HEK293 (cell line): ENCODE data around the gene IER2.

ENCODE experiments used
- REST ChIP-seq: fragments of 450-650 bp; formaldehyde crosslinking; IDR thresholded peaks from 2 replicates; pipeline ENCODE4 v1.5.1; 2016; ENCODE audit warnings: missing biosample characterization, missing genetic modification characterization
- ZNF10 ChIP-seq: fragments of 450-650 bp; formaldehyde crosslinking; IDR thresholded peaks from 2 replicates; pipeline ENCODE4 v1.5.1; 2017; ENCODE audit warnings: missing biosample characterization, missing genetic modification characterization
- ZNF24 ChIP-seq: fragments of 450-650 bp; formaldehyde crosslinking; IDR thresholded peaks from 2 replicates; pipeline ENCODE4 v1.5.1; 2016; ENCODE audit warnings: missing biosample characterization, missing genetic modification characterization
- ZNF335 ChIP-seq: fragments of 450-650 bp; formaldehyde crosslinking; conservative IDR thresholded peaks from 2 replicates; pipeline ENCODE4 v1.5.1; 2016; ENCODE audit warnings: missing biosample characterization, missing genetic modification characterization
- ZNF48 ChIP-seq: fragments of 450-650 bp; formaldehyde crosslinking; IDR thresholded peaks from 2 replicates; pipeline ENCODE4 v1.5.1; 2016; ENCODE audit warnings: missing biosample characterization, missing genetic modification characterization
- ZNF510 ChIP-seq: fragments of 450-650 bp; formaldehyde crosslinking; IDR thresholded peaks from 2 replicates; pipeline ENCODE4 v1.5.1; 2018; ENCODE audit warnings: mild to moderate bottlenecking, missing genetic modification characterization, missing biosample characterization; ENCODE audit not compliant: insufficient replicate concordance
- ZNF76 ChIP-seq: fragments of 450-650 bp; formaldehyde crosslinking; IDR thresholded peaks from 2 replicates; pipeline ENCODE4; 2016; ENCODE audit warnings: low read depth, missing biosample characterization, missing genetic modification characterization, borderline replicate concordance
- ZNF792 ChIP-seq: fragments of 450-650 bp; formaldehyde crosslinking; IDR thresholded peaks from 2 replicates; pipeline ENCODE4 v1.5.1; 2016; ENCODE audit warnings: missing biosample characterization, missing genetic modification characterization
- TF ChIP-seq, protein P1 (sequence below): fragments of 450-650 bp; formaldehyde crosslinking; IDR thresholded peaks from 2 replicates; pipeline ENCODE4 v1.5.1; 2016; ENCODE audit warnings: missing biosample characterization, missing genetic modification characterization
- TF ChIP-seq, protein P2 (sequence below): fragments of 450-650 bp; formaldehyde crosslinking; IDR thresholded peaks from 2 replicates; pipeline ENCODE4 v1.5.1; 2016; ENCODE audit warnings: missing biosample characterization, missing genetic modification characterization

DNA sequence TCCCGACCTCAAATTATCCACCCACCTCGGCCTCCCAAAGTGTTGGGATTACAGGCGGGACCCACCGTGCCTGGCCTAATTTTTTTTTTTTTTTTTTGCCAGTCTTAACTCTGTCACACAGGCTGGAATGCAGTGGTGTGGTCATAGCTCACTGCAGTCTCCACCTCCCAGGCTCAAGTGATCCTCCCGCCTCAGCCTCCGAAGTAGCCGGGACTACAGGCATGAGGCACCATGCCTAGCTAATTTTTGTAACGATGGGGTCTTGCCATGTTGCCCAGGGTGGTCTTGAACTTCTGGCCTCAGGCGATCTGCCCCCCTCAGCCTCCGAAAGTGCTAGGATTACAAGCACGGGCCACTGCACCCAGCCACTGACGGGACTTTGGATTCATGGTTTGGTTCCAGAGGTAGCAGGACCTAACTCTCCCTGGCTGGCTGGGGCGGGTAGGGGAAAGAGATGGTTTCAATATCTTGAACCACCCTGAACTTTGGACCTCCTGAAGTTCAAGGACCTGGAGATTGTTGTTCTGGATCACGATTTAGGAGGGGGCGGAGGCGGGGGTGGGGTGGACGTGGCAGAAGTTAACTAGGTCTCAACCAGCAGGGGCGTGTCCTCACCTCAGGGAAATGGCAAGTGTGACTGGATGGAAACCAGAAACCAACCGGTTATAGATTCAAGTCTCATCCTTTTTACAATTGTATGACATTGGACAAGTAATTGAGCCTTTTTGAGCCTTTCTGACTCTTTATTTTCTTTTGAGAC is 40.8 kb downstream of the IER2 start:
- TF ChIP-seq, protein P1, sequence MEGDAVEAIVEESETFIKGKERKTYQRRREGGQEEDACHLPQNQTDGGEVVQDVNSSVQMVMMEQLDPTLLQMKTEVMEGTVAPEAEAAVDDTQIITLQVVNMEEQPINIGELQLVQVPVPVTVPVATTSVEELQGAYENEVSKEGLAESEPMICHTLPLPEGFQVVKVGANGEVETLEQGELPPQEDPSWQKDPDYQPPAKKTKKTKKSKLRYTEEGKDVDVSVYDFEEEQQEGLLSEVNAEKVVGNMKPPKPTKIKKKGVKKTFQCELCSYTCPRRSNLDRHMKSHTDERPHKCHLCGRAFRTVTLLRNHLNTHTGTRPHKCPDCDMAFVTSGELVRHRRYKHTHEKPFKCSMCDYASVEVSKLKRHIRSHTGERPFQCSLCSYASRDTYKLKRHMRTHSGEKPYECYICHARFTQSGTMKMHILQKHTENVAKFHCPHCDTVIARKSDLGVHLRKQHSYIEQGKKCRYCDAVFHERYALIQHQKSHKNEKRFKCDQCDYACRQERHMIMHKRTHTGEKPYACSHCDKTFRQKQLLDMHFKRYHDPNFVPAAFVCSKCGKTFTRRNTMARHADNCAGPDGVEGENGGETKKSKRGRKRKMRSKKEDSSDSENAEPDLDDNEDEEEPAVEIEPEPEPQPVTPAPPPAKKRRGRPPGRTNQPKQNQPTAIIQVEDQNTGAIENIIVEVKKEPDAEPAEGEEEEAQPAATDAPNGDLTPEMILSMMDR (tag by site-specific recombination), result no peak
- TF ChIP-seq ZNF24 (no peak), ZNF335 (no peak), ZNF10 (tag by site-specific recombination) (no peak), ZNF76 (tag by site-specific recombination) (no peak), REST (no peak), ZNF510 (tag by site-specific recombination) (no peak), ZNF792 (no peak), ZNF48 (tag by site-specific recombination) (no peak)
- TF ChIP-seq, protein P2, sequence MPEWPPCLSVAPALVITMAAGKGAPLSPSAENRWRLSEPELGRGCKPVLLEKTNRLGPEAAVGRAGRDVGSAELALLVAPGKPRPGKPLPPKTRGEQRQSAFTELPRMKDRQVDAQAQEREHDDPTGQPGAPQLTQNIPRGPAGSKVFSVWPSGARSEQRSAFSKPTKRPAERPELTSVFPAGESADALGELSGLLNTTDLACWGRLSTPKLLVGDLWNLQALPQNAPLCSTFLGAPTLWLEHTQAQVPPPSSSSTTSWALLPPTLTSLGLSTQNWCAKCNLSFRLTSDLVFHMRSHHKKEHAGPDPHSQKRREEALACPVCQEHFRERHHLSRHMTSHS (tag by site-specific recombination), result no peak
